Osteocyte (in vitro differentiated cells): ENCODE measurements around the gene ARHGAP19. TPM values are rescaled to one million over a fixed set of nuclear protein-coding genes. Genes with fewer than 3 reads are reported as not detected.

Experiments
- DNase-seq: peaks from one replicate; pipeline ENCODE4 v3.0.0; 2021; ENCODE audit warnings: mixed read lengths; ENCODE audit not compliant: unreplicated experiment; ENCODE audit errors: extremely low spot score
- H3K27ac Mint-ChIP-seq: one replicate; pipeline ENCODE4 v1.8.0; 2021; ENCODE audit warnings: mild to moderate bottlenecking, mixed read lengths; ENCODE audit not compliant: unreplicated experiment
- H3K27me3 Mint-ChIP-seq: one replicate; pipeline ENCODE4 v1.8.0; 2021; ENCODE audit warnings: mixed read lengths; ENCODE audit not compliant: unreplicated experiment
- H3K36me3 Mint-ChIP-seq: one replicate; pipeline ENCODE4 v1.8.0; 2021; ENCODE audit warnings: mixed read lengths; ENCODE audit not compliant: unreplicated experiment
- H3K4me1 Mint-ChIP-seq: one replicate; pipeline ENCODE4 v1.8.0; 2021; ENCODE audit warnings: mixed read lengths; ENCODE audit not compliant: unreplicated experiment
- H3K4me3 Mint-ChIP-seq: one replicate; pipeline ENCODE4 v1.8.0; 2021; ENCODE audit warnings: mild to moderate bottlenecking, moderate library complexity, mixed read lengths; ENCODE audit not compliant: unreplicated experiment
- H3K9me3 Mint-ChIP-seq: one replicate; pipeline ENCODE4 v1.8.0; 2021; ENCODE audit warnings: mixed read lengths; ENCODE audit not compliant: unreplicated experiment
- CTCF ChIP-seq: fragments of 200-600 bp; sonication (generic); IDR thresholded peaks from 2 replicates; pipeline ENCODE4 v1.5.0; 2021; ENCODE audit warnings: antibody characterized with exemption, mild to moderate bottlenecking, moderate library complexity
- total RNA-seq: library from RNA; stranded (reverse); gene quantifications from 2 replicates; pipeline ENCODE4 v1.2.1, GENCODE V29; 2021

The ARHGAP19 gene
- total RNA-seq, 1 donor from 2014 or later, result 5.5 TPM

- Mint-ChIP-seq H3K36me3 (no peaks in the 10 kb centered on the region), H3K27ac (no peak overlapping the region), H3K4me1 (peaks cover 7% of the 10 kb centered on the region), H3K27me3 (peaks cover 72% of the 10 kb centered on the region), H3K4me3 (no peak overlapping the region), H3K9me3 (no peaks in the 10 kb centered on the region)
- TF ChIP-seq CTCF, result no peak
- DNase-seq, result no peak
Measured at GRCh38 chr10:97186911-97187310, 105.5 kb downstream of the ARHGAP19 start.

- H3K4me3 Mint-ChIP-seq, result peak within 1 kb of the TSS; percentile 54
- H3K4me1 Mint-ChIP-seq, result peaks cover 7% of the 10 kb centered on the region
- no peak for TF ChIP-seq CTCF
- H3K9me3 Mint-ChIP-seq, result no peaks in the 10 kb centered on the region
- DNase-seq, result no peak
- no peaks in the 10 kb centered on the region for H3K36me3 Mint-ChIP-seq
- peaks cover 75% of the 10 kb centered on the region for H3K27me3 Mint-ChIP-seq
- no peak within 1 kb of the TSS for H3K27ac Mint-ChIP-seq
Measured at GRCh38 chr10:97185326-97186058, 106.9 kb downstream of the ARHGAP19 start, which contains the start of gene SLIT1. TSS of gene SLIT1 (minus strand) at chr10:97185959. CDS start at chr10:97185674, 285 bp downstream.

GRCh38 chr10:97184971-97185325, 107.5 kb downstream of the ARHGAP19 start:
- no peak for TF ChIP-seq CTCF
- no peak overlapping the region for H3K27ac Mint-ChIP-seq
- peak overlapping the region; percentile 54 for H3K4me3 Mint-ChIP-seq
- peaks cover 7% of the 10 kb centered on the region for H3K4me1 Mint-ChIP-seq
- no peaks in the 10 kb centered on the region for H3K36me3 Mint-ChIP-seq
- DNase-seq, result no peak
- H3K9me3 Mint-ChIP-seq, result no peaks in the 10 kb centered on the region
- peaks cover 75% of the 10 kb centered on the region for H3K27me3 Mint-ChIP-seq

- peaks cover 8% of the 10 kb centered on the region for H3K4me1 Mint-ChIP-seq
- H3K4me3 Mint-ChIP-seq, result no peak overlapping the region
- H3K9me3 Mint-ChIP-seq, result no peaks in the 10 kb centered on the region
- H3K27ac Mint-ChIP-seq, result no peak overlapping the region
- TF ChIP-seq CTCF, result no peak
- peaks cover 74% of the 10 kb centered on the region for H3K27me3 Mint-ChIP-seq
- DNase-seq, result no peak
- H3K36me3 Mint-ChIP-seq, result no peaks in the 10 kb centered on the region
Measured at GRCh38 chr10:97183314-97183713, 109.1 kb downstream of the ARHGAP19 start.

GRCh38 chr10:97182288-97182990, 110.0 kb downstream of the ARHGAP19 start:
- Mint-ChIP-seq H3K36me3 (no peaks in the 10 kb centered on the region), H3K4me1 (peaks cover 8% of the 10 kb centered on the region), H3K9me3 (no peaks in the 10 kb centered on the region), H3K27me3 (peaks cover 70% of the 10 kb centered on the region), H3K27ac (no peak overlapping the region), H3K4me3 (no peak overlapping the region)
- DNase-seq, result no peak
- no peak for TF ChIP-seq CTCF
